Activated T-helper 1 cell treated with anti-CD3 and anti-CD28 coated beads, Interleukin-12 subunit alpha, Interleukin-12 subunit beta, Interleukin-2, Interleukin-4 antibody, amounts not matched to agents 30 ng/mL and 10 ng/mL and 1 ng/mL, durations not matched to agents 14 hours and 24 hours and 36 hours (primary cell): ENCODE results near the gene CNNM2. TPM values are rescaled to one million over a fixed set of nuclear protein-coding genes. Genes with fewer than 3 reads are reported as not detected.

Experiments
- DNase-seq: peaks from one replicate; pipeline ENCODE4 v3.0.0; 2021; ENCODE audit warnings: low spot score
- H3K27ac Mint-ChIP-seq: one replicate; pipeline ENCODE4 v1.8.0; 2021; ENCODE audit warnings: mild to moderate bottlenecking, mixed read lengths
- H3K27me3 Mint-ChIP-seq: one replicate; pipeline ENCODE4 v1.8.0; 2022; ENCODE audit warnings: mild to moderate bottlenecking, moderate library complexity, mixed read lengths; ENCODE audit not compliant: insufficient read depth
- H3K36me3 Mint-ChIP-seq: one replicate; pipeline ENCODE4 v1.8.0; 2021; ENCODE audit warnings: low read depth, mixed read lengths
- H3K4me1 Mint-ChIP-seq: one replicate; pipeline ENCODE4 v1.8.0; 2021; ENCODE audit warnings: low read depth, mixed read lengths
- H3K4me3 Mint-ChIP-seq: one replicate; pipeline ENCODE4 v1.8.0; 2021; ENCODE audit warnings: mild to moderate bottlenecking, moderate library complexity, mixed read lengths
- H3K9me3 Mint-ChIP-seq: one replicate; pipeline ENCODE4 v1.8.0; 2021; ENCODE audit warnings: mixed read lengths
- intact Hi-C: fragments of 100-400 bp; cut with micrococcal nuclease; formaldehyde crosslinking; loops from one replicate; pipeline ENCODE4 v1.15.1; 2024
- total RNA-seq: library from RNA; stranded (reverse); gene quantifications from 2 replicates; pipeline ENCODE4 v1.2.3, GENCODE V29; 2022

Gene CNNM2
- total RNA-seq, 1 donor from 2014 or later = 5.5 TPM

- Mint-ChIP-seq H3K27ac (no peak overlapping the region), H3K27me3 (no peaks in the 10 kb centered on the region), H3K4me1 (peaks cover 13% of the 10 kb centered on the region), H3K36me3 (peaks cover 41% of the 10 kb centered on the region), H3K9me3 (no peaks in the 10 kb centered on the region), H3K4me3 (no peak overlapping the region)
- DNase-seq = no peak
- intact Hi-C loops = loop anchor here (5.0 kb wide), 1 partner anchor 144 kb away; no protein-coding TSS in a partner anchor
Observed at GRCh38 chr10:103098240-103098639, 180.1 kb downstream of the CNNM2 start.

DNA sequence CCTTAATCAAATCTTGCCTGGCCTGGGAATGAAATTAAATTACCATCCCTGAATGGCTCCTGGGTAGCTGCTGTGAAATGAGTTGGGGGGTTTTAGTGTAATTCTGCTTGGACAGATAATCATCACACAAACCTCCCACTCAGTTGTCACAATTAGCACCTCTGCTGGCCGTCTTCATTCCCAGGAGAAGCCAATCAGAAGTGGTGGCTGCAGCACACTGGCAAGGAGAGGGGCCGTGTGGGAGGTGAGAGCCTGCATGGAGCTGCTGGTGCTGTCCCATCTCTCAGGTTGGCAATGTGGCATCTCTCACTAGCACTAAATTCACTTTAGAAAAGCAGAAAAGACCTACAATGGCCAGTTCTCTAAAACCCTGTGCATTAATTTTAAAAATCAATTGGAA is 182.5 kb downstream of the CNNM2 start:
- Mint-ChIP-seq H3K4me3 (no peak overlapping the region), H3K27ac (no peak overlapping the region), H3K27me3 (no peaks in the 10 kb centered on the region), H3K36me3 (peaks cover 36% of the 10 kb centered on the region), H3K4me1 (peaks cover 13% of the 10 kb centered on the region), H3K9me3 (no peaks in the 10 kb centered on the region)
- intact Hi-C loops = no loop called here
- DNase-seq = no peak

- Mint-ChIP-seq H3K36me3 (peaks cover 33% of the 10 kb centered on the region), H3K9me3 (no peaks in the 10 kb centered on the region), H3K4me1 (peaks cover 13% of the 10 kb centered on the region), H3K4me3 (no peak overlapping the region), H3K27ac (no peak overlapping the region), H3K27me3 (no peaks in the 10 kb centered on the region)
- intact Hi-C loops = no loop called here
- DNase-seq = no peak
Observed at GRCh38 chr10:103102195-103102594, 184.1 kb downstream of the CNNM2 start.

DNA sequence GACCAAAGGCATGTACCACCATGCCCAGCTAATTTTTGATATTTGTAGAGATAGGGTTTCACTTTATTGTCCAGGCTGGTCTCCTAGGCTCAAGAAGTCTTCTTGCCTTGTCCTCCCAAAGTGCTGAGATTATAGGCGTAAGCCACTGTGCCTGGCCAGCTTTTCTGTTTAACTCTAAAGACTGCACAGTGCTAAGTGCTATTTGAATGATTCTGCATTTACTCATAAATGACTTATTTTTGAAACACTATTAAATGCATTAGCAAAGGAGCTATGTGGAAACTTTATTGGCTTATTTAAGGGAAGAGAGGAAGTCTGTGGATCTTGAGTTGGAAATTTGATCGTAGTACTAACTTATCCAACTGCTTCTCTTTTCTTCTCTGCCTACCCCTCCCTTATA is 185.9 kb downstream of the CNNM2 start:
- no peaks in the 10 kb centered on the region for H3K9me3 Mint-ChIP-seq
- peaks cover 13% of the 10 kb centered on the region for H3K4me1 Mint-ChIP-seq
- H3K36me3 Mint-ChIP-seq = peaks cover 26% of the 10 kb centered on the region

DNA sequence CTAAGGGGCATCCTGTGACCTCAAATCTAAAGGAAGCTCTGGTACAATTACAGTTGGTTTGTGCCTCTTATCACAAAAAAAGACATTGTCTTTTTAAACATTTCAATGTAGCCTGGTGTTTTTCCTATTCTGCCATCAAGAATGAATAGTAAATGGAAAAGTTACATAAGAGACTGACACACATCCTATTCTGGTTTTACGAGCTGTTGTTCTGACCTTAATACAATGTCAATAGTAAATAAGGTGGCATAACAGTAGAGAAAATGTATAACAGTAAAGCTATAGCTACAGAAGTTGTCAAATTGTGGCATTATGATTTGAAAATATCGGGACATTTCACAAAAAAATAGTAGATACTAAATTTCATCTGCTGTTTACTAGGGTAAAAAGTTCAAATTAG is 186.6 kb downstream of the CNNM2 start:
- no peak overlapping the region for H3K27ac Mint-ChIP-seq
- no peak overlapping the region for H3K4me3 Mint-ChIP-seq
- peaks cover 13% of the 10 kb centered on the region for H3K4me1 Mint-ChIP-seq
- peaks cover 25% of the 10 kb centered on the region for H3K36me3 Mint-ChIP-seq
- no peaks in the 10 kb centered on the region for H3K27me3 Mint-ChIP-seq
- H3K9me3 Mint-ChIP-seq = no peaks in the 10 kb centered on the region
- intact Hi-C loops = no loop called here
- DNase-seq = no peak

More for the DNA sequence above, 185.9 kb downstream of the CNNM2 start:
- Mint-ChIP-seq H3K27ac (no peak overlapping the region), H3K4me3 (no peak overlapping the region), H3K27me3 (no peaks in the 10 kb centered on the region)
- intact Hi-C loops = no loop called here
- no peak for DNase-seq

- intact Hi-C loops = no loop called here
- Mint-ChIP-seq H3K4me1 (peaks cover 13% of the 10 kb centered on the region), H3K4me3 (no peak overlapping the region)
Observed at GRCh38 chr10:103105462-103105861, 187.4 kb downstream of the CNNM2 start.

GRCh38 chr10:103106539-103106938 is 188.4 kb downstream of the CNNM2 start:
- Mint-ChIP-seq H3K27me3 (no peaks in the 10 kb centered on the region), H3K4me3 (no peak overlapping the region), H3K36me3 (peaks cover 23% of the 10 kb centered on the region), H3K27ac (no peak overlapping the region), H3K9me3 (no peaks in the 10 kb centered on the region), H3K4me1 (peaks cover 19% of the 10 kb centered on the region)
- intact Hi-C loops = no loop called here
- DNase-seq = no peak

More at GRCh38 chr10:103105462-103105861, 187.4 kb downstream of the CNNM2 start:
- Mint-ChIP-seq H3K9me3 (no peaks in the 10 kb centered on the region), H3K27me3 (no peaks in the 10 kb centered on the region), H3K36me3 (peaks cover 22% of the 10 kb centered on the region), H3K27ac (no peak overlapping the region)
- no peak for DNase-seq

DNA sequence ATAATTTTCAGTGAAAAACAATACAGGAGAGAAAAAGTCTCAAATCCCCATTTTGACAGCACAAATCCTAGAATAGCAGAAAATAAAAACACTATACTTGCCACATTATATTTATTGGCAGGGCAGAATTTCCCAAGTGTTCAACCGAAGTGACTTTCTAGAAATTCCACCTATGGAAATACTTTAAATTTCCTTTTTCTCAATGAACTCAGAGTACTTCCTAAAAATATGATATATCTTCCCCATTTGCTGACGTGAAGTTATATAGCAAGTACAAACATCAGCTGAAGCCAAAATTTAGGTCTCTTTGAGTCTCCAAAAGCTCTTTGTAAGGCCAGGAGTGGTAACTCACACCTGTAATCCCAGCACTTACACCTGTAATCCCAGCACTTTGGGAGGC is 191.7 kb downstream of the CNNM2 start:
- intact Hi-C loops = loop anchor here (5.0 kb wide), 1 partner anchor 82 kb away; the partner anchor contains the start of gene NT5C2
- Mint-ChIP-seq H3K4me1 (peaks cover 18% of the 10 kb centered on the region), H3K27ac (no peak overlapping the region), H3K27me3 (no peaks in the 10 kb centered on the region), H3K9me3 (no peaks in the 10 kb centered on the region), H3K36me3 (peaks cover 20% of the 10 kb centered on the region), H3K4me3 (no peak overlapping the region)
- no peak for DNase-seq

- Mint-ChIP-seq H3K27ac (no peak overlapping the region), H3K27me3 (no peaks in the 10 kb centered on the region), H3K4me1 (peaks cover 18% of the 10 kb centered on the region), H3K36me3 (peaks cover 19% of the 10 kb centered on the region), H3K9me3 (no peaks in the 10 kb centered on the region), H3K4me3 (no peak overlapping the region)
- no peak for DNase-seq
- intact Hi-C loops = loop anchor here (5.0 kb wide), 1 partner anchor 82 kb away; the partner anchor contains the start of gene NT5C2
Observed at GRCh38 chr10:103110407-103110806, 192.3 kb downstream of the CNNM2 start.

DNA sequence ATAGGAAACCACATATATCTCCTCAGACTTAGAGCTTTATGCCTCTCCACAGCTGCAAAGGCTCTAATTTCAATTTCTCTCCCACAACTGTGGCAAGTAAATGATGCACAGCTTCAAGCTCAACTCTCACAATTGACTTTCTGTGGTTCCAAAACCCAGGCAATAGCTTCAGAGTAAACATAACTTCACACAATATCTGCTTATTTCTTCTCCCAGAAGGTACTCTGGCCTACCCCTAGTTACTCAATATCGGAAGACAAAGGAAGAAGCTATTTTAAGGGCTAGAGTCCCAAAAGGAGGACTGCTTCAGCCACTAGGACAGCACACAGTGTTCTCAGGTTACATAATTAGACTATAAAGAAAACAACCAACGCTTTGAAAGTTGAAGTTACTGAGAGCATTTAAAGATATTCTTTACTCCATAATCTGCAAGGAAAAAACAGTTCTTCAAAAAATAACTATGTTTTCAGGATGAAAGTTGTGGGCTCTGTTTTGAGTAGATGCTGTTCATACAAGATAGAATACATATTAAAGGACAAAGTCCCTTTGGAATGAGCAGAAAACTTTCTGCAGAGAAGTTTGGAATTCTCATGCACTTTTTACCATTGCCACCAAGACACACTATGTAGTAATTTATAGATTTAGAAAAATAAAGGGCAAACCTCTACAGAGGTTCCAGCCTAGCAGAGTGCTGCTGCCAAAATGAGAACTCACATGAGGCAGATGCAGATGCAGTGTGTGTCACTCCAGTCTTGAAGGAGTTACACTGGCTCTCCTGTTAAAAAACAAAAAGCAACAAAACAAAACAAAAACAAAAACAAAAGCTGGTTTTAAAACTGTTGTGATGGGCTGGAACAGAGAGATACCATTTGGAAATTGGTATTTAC is 193.2 kb downstream of the CNNM2 start:
- H3K4me1 Mint-ChIP-seq = peaks cover 18% of the 10 kb centered on the region
- intact Hi-C loops = loop anchor here (5.0 kb wide), 1 partner anchor 81 kb away; the partner anchor contains the start of gene NT5C2
- H3K9me3 Mint-ChIP-seq = no peaks in the 10 kb centered on the region
- no peak for DNase-seq
- no peaks in the 10 kb centered on the region for H3K27me3 Mint-ChIP-seq
- peaks cover 15% of the 10 kb centered on the region for H3K36me3 Mint-ChIP-seq
- H3K27ac Mint-ChIP-seq = no peak overlapping the region
- no peak overlapping the region for H3K4me3 Mint-ChIP-seq

GRCh38 chr10:103111918-103112877 is 194.1 kb downstream of the CNNM2 start:
- peaks cover 18% of the 10 kb centered on the region for H3K4me1 Mint-ChIP-seq
- H3K27ac Mint-ChIP-seq = peak overlapping the region; percentile 3
- no peak for DNase-seq
- intact Hi-C loops = loop anchor here (5.0 kb wide), 1 partner anchor 80 kb away; the partner anchor contains the start of gene NT5C2
- no peaks in the 10 kb centered on the region for H3K27me3 Mint-ChIP-seq
- H3K36me3 Mint-ChIP-seq = peaks cover 14% of the 10 kb centered on the region
- H3K9me3 Mint-ChIP-seq = no peaks in the 10 kb centered on the region
- no peak overlapping the region for H3K4me3 Mint-ChIP-seq

DNA sequence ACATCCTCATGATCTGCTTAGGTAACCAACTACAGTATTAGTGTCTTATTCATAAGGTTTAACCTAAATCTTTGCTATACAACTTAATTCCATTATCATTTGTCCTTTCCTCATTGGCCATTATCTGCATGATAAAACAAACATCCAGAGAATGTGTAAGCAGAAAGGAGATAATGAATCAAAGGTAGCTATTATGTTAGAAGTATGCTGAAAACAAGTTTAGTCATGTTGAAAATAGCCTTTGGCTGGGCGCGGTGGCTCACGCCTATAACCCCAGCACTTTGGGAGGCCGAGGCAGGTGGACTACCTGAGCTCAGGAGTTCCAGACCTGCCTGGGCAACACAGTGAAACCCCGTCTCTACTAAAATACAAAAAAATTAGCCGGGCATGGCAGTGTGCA is 196.8 kb downstream of the CNNM2 start:
- peaks cover 18% of the 10 kb centered on the region for H3K4me1 Mint-ChIP-seq
- H3K4me3 Mint-ChIP-seq = no peak overlapping the region
- no peaks in the 10 kb centered on the region for H3K27me3 Mint-ChIP-seq
- intact Hi-C loops = loop anchor here (5.0 kb wide), 1 partner anchor 77 kb away; the partner anchor contains the start of gene NT5C2
- H3K9me3 Mint-ChIP-seq = no peaks in the 10 kb centered on the region
- H3K36me3 Mint-ChIP-seq = peaks cover 12% of the 10 kb centered on the region
- no peak for DNase-seq
- no peak overlapping the region for H3K27ac Mint-ChIP-seq
